ENCODE data around the gene DENND2A. TPM values are rescaled to one million over a fixed set of nuclear protein-coding genes. Genes with fewer than 3 reads are reported as not detected.

Gene DENND2A
- total and polyA plus RNA-seq, 8 donors, result 9.3 to 47.2 (median 37.6) TPM

GRCh38 chr7:140586516-140586915 lies 54.1 kb downstream of the DENND2A start:
- ATAC-seq (no peak), DNase-seq (no peak)
- H3K9me3 ChIP-seq, result no peaks in the 10 kb centered on the region
- no peaks in the 10 kb centered on the region for H3K27me3 ChIP-seq
- H3K36me3 ChIP-seq, result no peaks in the 10 kb centered on the region
- H3K4me1 ChIP-seq, result no peaks in the 10 kb centered on the region
- no peak overlapping the region for H3K27ac ChIP-seq
- TF ChIP-seq, protein P1, sequence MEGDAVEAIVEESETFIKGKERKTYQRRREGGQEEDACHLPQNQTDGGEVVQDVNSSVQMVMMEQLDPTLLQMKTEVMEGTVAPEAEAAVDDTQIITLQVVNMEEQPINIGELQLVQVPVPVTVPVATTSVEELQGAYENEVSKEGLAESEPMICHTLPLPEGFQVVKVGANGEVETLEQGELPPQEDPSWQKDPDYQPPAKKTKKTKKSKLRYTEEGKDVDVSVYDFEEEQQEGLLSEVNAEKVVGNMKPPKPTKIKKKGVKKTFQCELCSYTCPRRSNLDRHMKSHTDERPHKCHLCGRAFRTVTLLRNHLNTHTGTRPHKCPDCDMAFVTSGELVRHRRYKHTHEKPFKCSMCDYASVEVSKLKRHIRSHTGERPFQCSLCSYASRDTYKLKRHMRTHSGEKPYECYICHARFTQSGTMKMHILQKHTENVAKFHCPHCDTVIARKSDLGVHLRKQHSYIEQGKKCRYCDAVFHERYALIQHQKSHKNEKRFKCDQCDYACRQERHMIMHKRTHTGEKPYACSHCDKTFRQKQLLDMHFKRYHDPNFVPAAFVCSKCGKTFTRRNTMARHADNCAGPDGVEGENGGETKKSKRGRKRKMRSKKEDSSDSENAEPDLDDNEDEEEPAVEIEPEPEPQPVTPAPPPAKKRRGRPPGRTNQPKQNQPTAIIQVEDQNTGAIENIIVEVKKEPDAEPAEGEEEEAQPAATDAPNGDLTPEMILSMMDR (IDR thresholded peaks at IDR 0.05), result no peak
- no peak overlapping the region for H3K4me3 ChIP-seq
- intact Hi-C loops (cut with DNase I), result no loop called here

DNA sequence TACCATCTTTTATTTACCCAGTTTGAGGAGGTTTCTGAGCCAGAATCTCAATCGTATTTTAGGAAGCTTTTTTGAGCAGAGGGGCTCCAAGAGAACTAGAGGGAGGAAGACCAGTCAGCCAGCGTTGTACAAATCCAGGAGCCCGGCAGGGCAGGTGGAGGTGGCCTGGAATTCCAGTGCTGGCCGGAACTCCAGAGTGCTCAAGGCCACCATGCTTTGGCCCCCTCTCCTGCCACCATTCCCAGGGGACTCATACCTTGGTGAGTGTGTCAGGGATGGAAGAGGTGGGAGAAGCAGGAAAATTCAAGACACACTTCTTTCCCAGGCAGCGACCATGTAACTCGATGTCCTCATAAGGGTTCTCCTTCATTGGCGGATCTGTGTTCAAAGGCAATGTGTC lies 55.3 kb downstream of the DENND2A start:
- intact Hi-C loops (cut with DNase I), result no loop called here
- Histone ChIP-seq H3K27me3 (no peaks in the 10 kb centered on the region), H3K36me3 (no peaks in the 10 kb centered on the region), H3K9me3 (no peaks in the 10 kb centered on the region), H3K4me1 (no peaks in the 10 kb centered on the region), H3K27ac (no peak overlapping the region), H3K4me3 (no peak overlapping the region)
- DNase-seq (no peak), ATAC-seq (no peak)
- TF ChIP-seq, protein P1 (IDR thresholded peaks at IDR 0.05), result no peak

DNA sequence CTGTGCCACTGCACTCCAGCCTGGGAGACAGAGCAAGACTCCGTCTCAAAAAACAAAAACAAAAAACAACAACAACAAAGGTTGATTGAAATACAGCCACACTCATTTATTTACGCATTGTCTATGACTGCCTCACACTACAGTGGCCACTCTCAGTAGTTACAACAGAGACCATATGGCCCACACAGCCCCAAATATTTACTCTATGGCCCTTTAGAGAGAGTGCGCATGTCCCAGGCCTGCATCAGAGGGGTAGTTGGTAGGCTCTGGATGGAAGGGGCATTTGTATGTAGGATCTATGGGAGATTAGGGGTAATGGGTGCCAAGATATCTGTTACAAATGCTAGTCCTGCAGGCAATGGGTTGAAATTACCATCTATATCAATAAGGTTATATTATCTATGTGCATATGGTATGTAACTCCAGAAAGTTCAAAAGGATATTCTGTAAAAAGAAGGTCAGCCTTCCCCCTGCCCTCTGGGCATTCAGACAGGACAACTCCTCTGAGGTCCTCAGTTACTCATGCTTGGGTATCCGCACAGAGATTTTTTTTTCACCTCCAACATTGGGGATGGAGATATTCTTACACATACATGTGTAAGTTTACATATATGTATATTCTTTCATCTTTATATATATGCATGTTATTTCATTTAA lies 56.3 kb downstream of the DENND2A start:
- Histone ChIP-seq H3K4me3 (no peak overlapping the region), H3K4me1 (no peaks in the 10 kb centered on the region), H3K36me3 (no peaks in the 10 kb centered on the region), H3K9me3 (no peaks in the 10 kb centered on the region), H3K27ac (no peak overlapping the region), H3K27me3 (no peaks in the 10 kb centered on the region)
- TF ChIP-seq, protein P1 (IDR thresholded peaks at IDR 0.05), result no peak
- intact Hi-C loops (cut with DNase I), result no loop called here
- ATAC-seq, result no peak
- DNase-seq, result no peak

DNA sequence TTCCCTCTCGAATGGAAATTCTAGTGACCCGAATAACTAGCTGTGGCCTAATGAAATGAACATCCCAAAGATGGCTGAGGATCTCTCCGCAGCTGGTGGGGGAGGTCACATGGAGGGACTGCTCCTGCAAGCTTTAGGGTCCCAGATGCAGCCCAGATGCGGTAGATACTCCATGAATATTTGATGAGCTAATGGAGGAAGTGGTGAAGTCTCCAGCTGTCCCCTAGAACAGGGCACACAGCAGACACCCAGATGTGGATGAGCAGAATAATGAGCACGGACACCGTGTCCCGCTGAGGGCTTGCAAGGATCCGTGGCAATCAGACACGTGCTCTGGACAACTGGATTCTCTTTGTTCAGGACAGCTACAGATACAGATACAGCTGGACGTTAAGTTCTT lies 59.2 kb downstream of the DENND2A start:
- H3K36me3 ChIP-seq, result no peaks in the 10 kb centered on the region
- H3K4me3 ChIP-seq, result no peak overlapping the region
- TF ChIP-seq, protein P1 (IDR thresholded peaks at IDR 0.05), result no peak
- intact Hi-C loops (cut with DNase I), result no loop called here
- H3K4me1 ChIP-seq, result no peaks in the 10 kb centered on the region
- DNase-seq (no peak), ATAC-seq (no peak)
- no peak overlapping the region for H3K27ac ChIP-seq
- H3K27me3 ChIP-seq, result no peaks in the 10 kb centered on the region
- no peaks in the 10 kb centered on the region for H3K9me3 ChIP-seq

DNA sequence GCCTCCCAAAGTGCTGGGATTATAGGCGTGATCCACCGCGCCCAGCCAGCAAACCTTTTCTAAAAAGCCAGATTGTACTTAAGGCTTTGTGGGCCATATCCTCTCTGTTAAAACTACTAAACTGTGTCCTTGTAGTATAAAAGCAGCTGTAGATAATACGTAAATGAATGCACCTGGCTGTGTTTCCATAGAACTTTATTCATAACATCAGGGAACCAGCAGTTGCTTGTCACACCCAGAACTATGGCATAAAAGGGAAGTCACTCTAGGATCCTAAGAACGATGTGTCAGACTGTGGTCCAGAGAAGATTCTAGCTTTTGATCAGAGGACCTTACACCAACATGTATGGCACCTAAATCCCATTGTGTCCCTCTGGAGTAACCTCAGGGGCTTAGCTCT lies 63.0 kb downstream of the DENND2A start:
- H3K4me3 ChIP-seq, result no peak overlapping the region
- no peaks in the 10 kb centered on the region for H3K36me3 ChIP-seq
- intact Hi-C loops (cut with DNase I), result no loop called here
- ATAC-seq (no peak), DNase-seq (no peak)
- H3K4me1 ChIP-seq, result no peaks in the 10 kb centered on the region
- H3K27ac ChIP-seq, result no peak overlapping the region
- H3K9me3 ChIP-seq, result no peaks in the 10 kb centered on the region
- TF ChIP-seq, protein P1 (IDR thresholded peaks at IDR 0.05), result no peak
- H3K27me3 ChIP-seq, result no peaks in the 10 kb centered on the region
